Peyer's patch (tissue), 4 donors: ENCODE measurements around the gene PDE4C. TPM values are rescaled to one million over a fixed set of nuclear protein-coding genes. Genes with fewer than 3 reads are reported as not detected.

Experiments used
- DNase-seq, 3 donors: peaks; one replicate each; pipeline ENCODE4 v3.0.0-alpha.2; 2017 to 2019
- H3K27ac ChIP-seq, 4 donors: fragments of 200-600 bp; sonication (generic); one replicate each; pipeline ENCODE4 v1.5.1; 2016 to 2019
- H3K27me3 ChIP-seq, 2 donors: fragments of 200-600 bp; sonication (generic); one replicate each; pipeline ENCODE4 v1.5.1; 2019
- H3K36me3 ChIP-seq, 3 donors: fragments of 200-600 bp; sonication (generic); one replicate each; pipeline ENCODE4 v1.5.1; 2016 to 2019
- H3K4me1 ChIP-seq, 4 donors: fragments of 200-600 bp; sonication (generic); one replicate each; pipeline ENCODE4 v1.5.1; 2016 to 2019
- H3K4me3 ChIP-seq, 4 donors: fragments of 200-600 bp; sonication (generic); 1 replicate in 3 of 4; 2 replicates in 1 of 4; pipeline ENCODE4 v1.5.1; 2016 to 2019; ENCODE audit warnings: mild to moderate bottlenecking in 1 of 4
- H3K9me3 ChIP-seq, 4 donors: fragments of 200-600 bp; sonication (generic); one replicate each; pipeline ENCODE4 v1.5.1; 2016 to 2019; ENCODE audit warnings: mild to moderate bottlenecking in 1 of 4
- CTCF ChIP-seq, 6 experiments: fragments of 450-650 bp in 4 of 6; fragments of 200-600 bp in 2 of 6; sonication (generic) in 1 of 6; IDR thresholded peaks; one replicate each; pipeline ENCODE4 v1.5.1; 2017 to 2019; ENCODE audit warnings: antibody characterized with exemption in 6 of 6, mild to moderate bottlenecking in 3 of 6, moderate library complexity in 1 of 6
- POLR2A ChIP-seq, 2 donors: fragments of 450-650 bp; IDR thresholded peaks; one replicate each; pipeline ENCODE4 v1.5.1; 2017; ENCODE audit warnings: antibody characterized with exemption in 2 of 2, mild to moderate bottlenecking in 2 of 2, moderate library complexity in 2 of 2
- total RNA-seq, 4 donors: library from RNA; depleted of rRNA; stranded (reverse); fragments of >200 nt; gene quantifications; one replicate each; pipeline ENCODE4 v1.1.0, GENCODE V29; 2016

Gene PDE4C
- total RNA-seq, 4 donors from 2014 or later, result 3.9 to 8.3 (median 8.3) TPM; not detected in 1

- no peaks in the 10 kb centered on the region for H3K27me3 ChIP-seq
- no peaks in the 10 kb centered on the region for H3K4me1 ChIP-seq
- peaks cover 0 to 51% (median 0%) of the 10 kb centered on the region in 3 donors for H3K36me3 ChIP-seq
- H3K4me3 ChIP-seq, result no peak overlapping the region
- H3K9me3 ChIP-seq, result no peaks in the 10 kb centered on the region
- TF ChIP-seq CTCF (IDR thresholded peaks at IDR 0.05), result no peak
- TF ChIP-seq POLR2A (IDR thresholded peaks at IDR 0.05), result no peak
- no peak for DNase-seq
- no peak overlapping the region for H3K27ac ChIP-seq
Observed at GRCh38 chr19:18264137-18264854, 38.1 kb upstream of the PDE4C start.

- TF ChIP-seq POLR2A (IDR thresholded peaks at IDR 0.05) (no peak), CTCF (IDR thresholded peaks at IDR 0.05) (no peak)
- Histone ChIP-seq H3K27ac (no peak overlapping the region), H3K27me3 (no peaks in the 10 kb centered on the region), H3K4me3 (no peak overlapping the region), H3K9me3 (no peaks in the 10 kb centered on the region), H3K36me3 (peaks cover 0 to 44% (median 0%) of the 10 kb centered on the region in 3 donors), H3K4me1 (no peaks in the 10 kb centered on the region)
- no peak for DNase-seq
Observed at GRCh38 chr19:18263324-18264136, 37.3 kb upstream of the PDE4C start.

GRCh38 chr19:18262917-18263316 lies 36.7 kb upstream of the PDE4C start:
- DNase-seq, result no peak
- H3K27ac ChIP-seq, result no peak overlapping the region
- peaks cover 0 to 38% (median 0%) of the 10 kb centered on the region in 3 donors for H3K36me3 ChIP-seq
- no peak overlapping the region for H3K4me3 ChIP-seq
- H3K27me3 ChIP-seq, result no peaks in the 10 kb centered on the region
- TF ChIP-seq CTCF (IDR thresholded peaks at IDR 0.05) (no peak), POLR2A (IDR thresholded peaks at IDR 0.05) (no peak)
- no peaks in the 10 kb centered on the region for H3K9me3 ChIP-seq
- H3K4me1 ChIP-seq, result no peaks in the 10 kb centered on the region

GRCh38 chr19:18262144-18262543 lies 35.9 kb upstream of the PDE4C start:
- Histone ChIP-seq H3K4me3 (no peak overlapping the region), H3K9me3 (no peaks in the 10 kb centered on the region), H3K4me1 (no peaks in the 10 kb centered on the region), H3K36me3 (peaks cover 0 to 30% (median 0%) of the 10 kb centered on the region in 3 donors), H3K27me3 (no peaks in the 10 kb centered on the region), H3K27ac (no peak overlapping the region)
- no peak for DNase-seq
- TF ChIP-seq CTCF (IDR thresholded peaks at IDR 0.05) (no peak), POLR2A (IDR thresholded peaks at IDR 0.05) (no peak)

GRCh38 chr19:18261474-18261873 lies 35.2 kb upstream of the PDE4C start:
- Histone ChIP-seq H3K4me1 (no peaks in the 10 kb centered on the region), H3K9me3 (no peaks in the 10 kb centered on the region), H3K27me3 (no peaks in the 10 kb centered on the region), H3K4me3 (no peak overlapping the region), H3K27ac (no peak overlapping the region), H3K36me3 (peaks cover 0 to 24% (median 0%) of the 10 kb centered on the region in 3 donors)
- TF ChIP-seq POLR2A (IDR thresholded peaks at IDR 0.05) (no peak), CTCF (IDR thresholded peaks at IDR 0.05) (no peak)
- DNase-seq, result peak in 1 of 3 donors; percentile 45
